GM18505 (cell line): ENCODE measurements around the gene NMD3.
"Not testable (repeated sequence)": the region's sequence is repeated elsewhere in the genome, so short reads cannot be mapped to it uniquely, and the experiment has no call there.

Source experiments
- ATAC-seq: cut with Tn5 transposase; IDR thresholded peaks from one replicate; pipeline ENCODE4 v1.9.1; 2021; ENCODE audit not compliant: unreplicated experiment
- POLR2A ChIP-seq: IDR thresholded peaks from 4 replicates; pipeline ENCODE4 v1.6.1; 2011; ENCODE audit warnings: borderline replicate concordance; ENCODE audit not compliant: insufficient read depth, insufficient read length; ENCODE audit errors: extremely low read depth

Gene NMD3

GRCh38 chr3:161220850-161221753 lies at the start of gene NMD3:
NMD3 (plus strand) TSS chr3:161221311; CDS start chr3:161222014, 703 bp downstream.
- peak; percentile 90 for TF ChIP-seq POLR2A
- peak; percentile 99 for ATAC-seq

GRCh38 chr3:161171639-161172552 lies 49.2 kb upstream of the NMD3 start:
- no peak for TF ChIP-seq POLR2A
- no peak for ATAC-seq

GRCh38 chr3:161175506-161175905 lies 45.6 kb upstream of the NMD3 start:
- no peak for TF ChIP-seq POLR2A
- no peak for ATAC-seq

GRCh38 chr3:161177991-161178390 lies 43.1 kb upstream of the NMD3 start:
- no peak for TF ChIP-seq POLR2A
- no peak for ATAC-seq

- ATAC-seq: not testable (repeated sequence)
These were observed 39.7 kb upstream of the NMD3 start for GRCh38 chr3:161181371-161181770.

- ATAC-seq: no peak
- no peak for TF ChIP-seq POLR2A
These were observed 34.1 kb upstream of the NMD3 start for GRCh38 chr3:161187046-161187445.

- no peak for TF ChIP-seq POLR2A
- no peak for ATAC-seq
These were observed 23.0 kb upstream of the NMD3 start for GRCh38 chr3:161197855-161198850.

GRCh38 chr3:161199926-161200325 lies 21.2 kb upstream of the NMD3 start:
- TF ChIP-seq POLR2A: no peak
- no peak for ATAC-seq

GRCh38 chr3:161203485-161204098 lies 17.5 kb upstream of the NMD3 start:
- no peak for TF ChIP-seq POLR2A
- peak; percentile 65 for ATAC-seq

GRCh38 chr3:161208931-161209330 lies 12.2 kb upstream of the NMD3 start:
- no peak for ATAC-seq
- no peak for TF ChIP-seq POLR2A

GRCh38 chr3:161212171-161212771 lies 8.8 kb upstream of the NMD3 start:
- TF ChIP-seq POLR2A: no peak
- ATAC-seq: no peak

GRCh38 chr3:161212906-161213305 lies 8.2 kb upstream of the NMD3 start:
- no peak for ATAC-seq
- no peak for TF ChIP-seq POLR2A

GRCh38 chr3:161213644-161214043 lies 7.5 kb upstream of the NMD3 start:
- TF ChIP-seq POLR2A: no peak
- ATAC-seq: no peak
